T-helper 2 cell treated with Interferon-gamma antibody and Interleukin-4, amounts not matched to agents 100 ng/mL and 5 ng/mL, for 36 hours (primary cell): Measurements from ENCODE around the gene LMO7. TPM values are rescaled to one million over a fixed set of nuclear protein-coding genes. Genes with fewer than 3 reads are reported as not detected.

Source experiments
- intact Hi-C: fragments of 100-400 bp; cut with micrococcal nuclease; formaldehyde crosslinking; loops from one replicate; pipeline ENCODE4 v1.15.1; 2023
- total RNA-seq: library from RNA; stranded (reverse); gene quantifications from 2 replicates; pipeline ENCODE4 v1.2.3, GENCODE V29; 2022

The LMO7 gene
- total RNA-seq, 1 donor from 2014 or later: 15.2 TPM

GRCh38 chr13:75832812-75833211 lies 196.7 kb downstream of the LMO7 start:
- intact Hi-C loops: no loop called here

DNA sequence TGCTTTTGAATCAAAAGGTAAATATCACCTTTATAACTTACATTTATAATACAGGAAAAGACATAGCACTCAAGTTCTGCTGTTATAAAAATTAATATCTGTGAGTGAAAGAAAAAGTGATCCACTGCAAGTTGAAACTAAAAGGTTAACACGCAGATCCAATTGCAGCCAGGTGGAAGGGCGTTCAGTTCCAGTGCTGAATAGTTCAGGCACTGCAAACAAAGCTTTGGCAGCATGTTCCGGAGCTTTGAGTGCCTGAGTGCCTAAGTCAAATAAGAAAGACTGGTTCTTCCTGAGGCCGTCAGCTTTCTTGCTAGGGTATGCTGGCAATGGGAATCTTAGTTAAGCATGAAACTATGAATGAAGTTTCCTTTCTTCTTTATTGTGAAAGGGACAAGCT lies 200.3 kb downstream of the LMO7 start:
- intact Hi-C loops: no loop called here

DNA sequence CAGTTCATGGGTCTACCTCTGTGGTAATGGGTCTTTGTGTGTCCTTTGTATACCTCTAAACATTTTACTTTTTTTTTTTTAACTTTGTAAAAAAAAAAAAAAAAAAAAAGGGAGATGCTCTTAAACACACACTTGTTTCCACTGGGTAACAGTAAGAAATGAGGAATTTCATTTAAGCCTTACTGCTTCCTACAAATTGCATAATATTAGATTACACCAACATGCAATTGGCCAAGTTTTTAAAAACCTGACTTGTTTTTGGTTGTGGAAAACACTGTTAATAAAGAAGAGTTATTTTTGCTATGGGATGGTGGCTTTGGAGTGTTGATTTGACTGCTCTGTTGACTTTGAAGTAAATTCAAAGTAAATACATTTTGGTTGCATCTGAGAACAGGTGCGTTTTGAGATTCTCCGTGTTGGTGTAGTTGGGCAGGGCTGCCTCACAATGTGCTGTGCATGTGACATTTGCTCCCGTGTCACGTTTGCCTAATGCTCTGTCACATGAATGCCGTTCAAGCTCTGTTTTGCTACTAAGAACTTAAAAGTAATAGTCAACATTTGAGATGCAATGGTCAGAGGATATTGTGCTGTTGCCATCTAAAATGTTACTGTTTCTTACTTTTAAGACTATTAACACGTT lies 202.4 kb downstream of the LMO7 start:
- intact Hi-C loops: no loop called here

DNA sequence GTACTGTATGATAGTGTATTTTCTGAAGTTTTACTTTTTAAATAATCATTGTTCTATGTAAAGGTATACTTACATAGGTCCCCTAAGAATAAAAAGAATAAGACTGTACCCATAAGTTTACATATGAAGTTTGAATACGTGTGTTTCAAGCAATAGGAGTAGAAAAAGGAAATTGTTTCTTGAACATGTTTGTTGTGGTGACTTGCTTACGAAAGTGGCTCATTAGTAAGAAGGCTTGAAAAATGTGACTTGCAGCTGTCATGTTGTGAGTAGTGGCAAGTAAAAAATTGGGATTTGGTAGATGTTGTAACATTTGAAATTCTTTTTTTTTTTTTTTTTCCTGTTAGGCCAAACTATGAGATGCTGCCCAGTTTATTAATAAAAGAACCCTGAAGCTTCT lies 203.3 kb downstream of the LMO7 start:
- intact Hi-C loops: no loop called here

GRCh38 chr13:75841905-75842304 lies 205.8 kb downstream of the LMO7 start:
- intact Hi-C loops: no loop called here

GRCh38 chr13:75843074-75843473 lies 206.9 kb downstream of the LMO7 start:
- intact Hi-C loops: no loop called here

- intact Hi-C loops: no loop called here
Observed at GRCh38 chr13:75843991-75844390, 207.9 kb downstream of the LMO7 start.

GRCh38 chr13:75847588-75847987 lies 211.5 kb downstream of the LMO7 start:
- intact Hi-C loops: no loop called here

DNA sequence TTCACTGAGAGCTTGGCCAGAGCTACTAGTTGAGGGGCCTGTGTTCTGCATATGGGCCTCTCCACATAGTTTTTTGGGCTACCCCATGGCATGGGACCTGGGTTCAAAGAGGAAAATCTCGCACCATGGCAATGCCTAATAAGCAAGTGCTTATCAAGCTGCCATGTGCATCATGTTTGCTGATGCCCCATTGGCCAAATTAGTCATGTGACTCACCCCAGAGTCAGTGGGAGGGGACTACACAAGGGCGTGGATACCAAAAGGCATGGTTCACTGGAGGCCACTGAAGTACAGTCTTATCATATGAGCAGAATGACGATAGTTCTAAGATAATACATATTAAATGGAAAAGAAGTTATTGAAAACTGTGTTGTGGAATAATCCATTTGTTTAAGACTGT lies 214.8 kb downstream of the LMO7 start:
- intact Hi-C loops: no loop called here

- intact Hi-C loops: no loop called here
Observed at GRCh38 chr13:75855216-75855615, 219.1 kb downstream of the LMO7 start.

GRCh38 chr13:75855847-75856246 lies 219.7 kb downstream of the LMO7 start:
- intact Hi-C loops: no loop called here

DNA sequence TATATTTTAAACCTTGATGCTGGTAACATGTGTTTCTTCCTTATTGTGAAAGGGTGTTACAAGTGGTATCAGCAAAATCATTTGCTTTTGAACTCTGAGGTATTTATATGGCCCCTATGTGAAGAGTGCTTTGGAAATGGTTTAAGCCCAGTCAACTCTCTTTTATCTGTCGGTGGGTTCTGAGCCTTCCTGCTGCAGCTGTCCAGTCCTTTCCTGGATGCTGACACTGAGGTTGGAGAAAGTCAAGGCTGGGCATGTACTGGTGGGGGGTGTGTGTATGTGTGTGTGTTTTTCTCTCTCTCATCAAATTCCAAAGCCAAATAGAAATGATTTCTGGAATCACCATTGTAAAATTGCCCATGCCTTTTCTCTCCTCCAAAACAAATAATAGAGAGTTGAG lies 221.2 kb downstream of the LMO7 start:
- intact Hi-C loops: no loop called here

- intact Hi-C loops: no loop called here
Observed at GRCh38 chr13:75860935-75861334, 224.8 kb downstream of the LMO7 start.

DNA sequence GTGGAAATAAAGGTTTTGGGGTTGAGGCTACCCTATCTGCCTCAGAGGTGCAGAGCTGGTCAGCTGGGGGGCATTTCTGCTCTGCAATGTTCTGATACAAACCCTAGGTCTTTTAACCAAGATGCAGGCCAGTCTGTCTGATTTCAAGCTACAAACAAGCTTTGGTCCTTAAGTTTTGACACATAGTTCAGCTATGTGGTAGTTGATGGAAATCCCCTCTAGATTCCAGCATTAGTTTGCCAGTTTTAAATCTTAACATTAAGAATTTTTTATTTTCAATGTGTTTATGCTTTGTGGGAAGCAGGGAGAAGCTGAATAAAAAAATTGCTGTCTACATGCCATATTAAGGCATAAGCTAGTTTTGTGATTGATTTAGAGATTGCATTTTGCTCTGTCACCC lies 225.7 kb downstream of the LMO7 start:
- intact Hi-C loops: no loop called here

- intact Hi-C loops: no loop called here
Observed at GRCh38 chr13:75864718-75865117, 228.6 kb downstream of the LMO7 start.

GRCh38 chr13:75867379-75868117 lies 231.4 kb downstream of the LMO7 start:
- intact Hi-C loops: no loop called here

DNA sequence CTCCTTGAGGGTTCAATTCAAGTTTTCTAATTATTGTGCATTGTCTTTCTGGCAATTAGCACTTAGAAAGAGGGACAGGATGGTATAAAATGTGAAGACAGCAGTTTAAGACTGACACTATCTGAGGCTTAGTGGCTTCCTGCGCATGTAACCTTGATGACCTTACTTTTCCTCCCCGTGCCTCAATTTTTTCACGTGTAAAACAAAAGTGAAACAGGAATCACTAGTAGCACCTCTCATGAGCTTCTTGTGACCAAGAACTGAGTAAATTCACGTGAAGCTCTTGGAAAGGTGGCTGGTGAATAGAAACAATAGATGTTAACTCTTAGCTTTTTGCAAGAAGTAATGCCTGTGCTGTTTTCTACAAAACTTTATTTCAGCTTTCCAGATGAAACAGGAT lies 233.9 kb downstream of the LMO7 start:
- intact Hi-C loops: loop anchor here (1.0 to 10.0 kb wide), 6 partner anchors 107 to 1455 kb away; partner anchors contain the start of genes CLN5, KCTD12 and MYCBP2

- intact Hi-C loops: loop anchor here (1.0 to 10.0 kb wide), 6 partner anchors 108 to 1454 kb away; partner anchors contain the start of genes CLN5, KCTD12 and MYCBP2
Observed at GRCh38 chr13:75870397-75870903, 234.3 kb downstream of the LMO7 start.

- intact Hi-C loops: loop anchor here (2.0 to 10.0 kb wide), 5 partner anchors 108 to 1454 kb away; partner anchors contain the start of genes CLN5, KCTD12 and MYCBP2
Observed at GRCh38 chr13:75871059-75871458, 234.9 kb downstream of the LMO7 start.

GRCh38 chr13:75872980-75873379 lies 236.8 kb downstream of the LMO7 start:
- intact Hi-C loops: loop anchor here (5.0 to 10.0 kb wide), 3 partner anchors 1014 to 1452 kb away; partner anchors contain the start of genes CLN5, KCTD12 and MYCBP2

DNA sequence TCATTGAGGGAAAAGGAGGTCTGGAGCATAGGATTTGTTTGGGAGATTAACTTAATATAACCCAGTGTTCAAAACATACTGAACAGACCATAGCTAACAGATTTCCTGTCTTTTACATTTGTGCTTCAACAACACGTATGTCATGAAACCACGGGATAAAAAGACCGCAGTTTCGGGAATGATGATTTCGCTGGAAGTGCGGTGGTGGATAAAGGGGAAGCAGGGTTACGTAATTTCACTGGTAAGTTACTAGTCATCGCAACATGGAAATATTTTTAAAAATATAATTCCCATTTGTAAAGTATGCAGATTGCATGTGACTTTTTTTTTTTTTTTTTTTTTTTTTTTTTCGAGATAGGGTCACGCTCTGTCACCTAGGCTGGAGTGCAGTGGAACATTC lies 237.4 kb downstream of the LMO7 start:
- intact Hi-C loops: loop anchor here (5.0 to 10.0 kb wide), 3 partner anchors 1014 to 1451 kb away; partner anchors contain the start of genes CLN5, KCTD12 and MYCBP2

- intact Hi-C loops: loop anchor here (5.0 to 10.0 kb wide), 2 partner anchors 1102 to 1449 kb away; partner anchors contain the start of gene MYCBP2
Observed at GRCh38 chr13:75875450-75875849, 239.3 kb downstream of the LMO7 start.
